GM19043 (cell line): ENCODE data around the gene AIFM3.

ENCODE experiments used
- ATAC-seq: cut with Tn5 transposase; IDR thresholded peaks from one replicate; pipeline ENCODE4 v1.9.1; 2021; ENCODE audit warnings: low read depth; ENCODE audit not compliant: unreplicated experiment

AIFM3 gene

GRCh38 chr22:20973634-20974286 is 6.7 kb downstream of the AIFM3 start:
- ATAC-seq, result no peak

DNA sequence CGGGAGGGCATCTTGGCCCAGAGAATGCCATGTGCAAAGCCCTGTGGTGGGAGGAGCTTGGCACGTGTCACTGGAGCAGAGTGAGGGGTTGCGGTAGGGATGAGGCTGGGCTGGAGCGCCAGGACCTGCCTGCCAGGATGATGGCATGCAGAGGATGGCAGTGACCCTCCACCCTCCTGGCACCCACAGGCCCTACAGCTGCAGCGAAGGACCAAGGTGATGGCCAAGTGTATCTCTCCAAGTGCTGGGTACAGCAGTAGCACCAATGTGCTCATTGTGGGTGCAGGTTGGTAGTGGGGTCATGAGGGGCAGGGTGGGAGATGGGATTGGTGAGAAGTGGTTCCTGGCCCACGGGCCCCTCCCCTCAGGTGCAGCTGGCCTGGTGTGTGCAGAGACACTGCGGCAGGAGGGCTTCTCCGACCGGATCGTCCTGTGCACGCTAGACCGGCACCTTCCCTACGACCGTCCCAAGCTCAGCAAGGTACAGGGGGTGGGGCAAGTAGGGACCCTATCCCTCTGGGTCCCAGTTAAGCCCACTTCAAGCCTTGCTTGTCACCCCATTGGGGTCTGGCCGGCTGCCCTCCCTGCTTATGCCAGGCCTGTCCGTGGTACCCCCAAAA is 7.4 kb downstream of the AIFM3 start:
- ATAC-seq, result no peak

DNA sequence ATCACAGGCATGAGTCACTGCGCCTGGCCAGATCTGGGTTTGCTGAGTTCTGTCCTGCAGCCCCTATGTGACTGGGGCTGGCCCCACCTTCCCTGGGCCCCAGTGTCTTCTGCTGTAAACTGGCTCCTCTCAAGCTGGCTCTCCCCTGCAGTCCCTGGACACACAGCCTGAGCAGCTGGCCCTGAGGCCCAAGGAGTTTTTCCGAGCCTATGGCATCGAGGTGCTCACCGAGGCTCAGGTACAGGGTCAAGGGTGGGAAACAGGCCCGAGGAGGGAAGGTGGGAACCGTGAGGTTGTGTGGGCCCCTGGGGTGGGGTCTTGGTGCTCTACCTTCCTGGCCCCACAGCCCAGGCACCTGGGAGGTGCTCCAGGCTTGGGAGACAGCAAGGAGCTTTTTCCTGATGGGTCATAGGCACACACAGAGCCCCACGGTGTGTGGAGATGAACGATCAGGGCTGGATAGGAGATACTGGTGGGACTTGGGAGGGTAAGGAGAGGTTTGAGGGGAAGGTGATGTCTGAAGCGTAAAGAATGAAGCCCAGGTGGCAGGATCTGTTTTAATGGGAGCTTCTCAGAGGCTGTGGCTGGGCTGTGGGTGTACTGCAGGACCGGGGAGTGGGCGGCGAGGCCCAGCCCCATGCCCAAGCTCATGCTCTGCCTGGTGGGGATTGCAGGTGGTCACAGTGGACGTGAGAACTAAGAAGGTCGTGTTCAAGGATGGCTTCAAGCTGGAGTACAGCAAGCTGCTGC is 8.7 kb downstream of the AIFM3 start:
- ATAC-seq, result no peak

DNA sequence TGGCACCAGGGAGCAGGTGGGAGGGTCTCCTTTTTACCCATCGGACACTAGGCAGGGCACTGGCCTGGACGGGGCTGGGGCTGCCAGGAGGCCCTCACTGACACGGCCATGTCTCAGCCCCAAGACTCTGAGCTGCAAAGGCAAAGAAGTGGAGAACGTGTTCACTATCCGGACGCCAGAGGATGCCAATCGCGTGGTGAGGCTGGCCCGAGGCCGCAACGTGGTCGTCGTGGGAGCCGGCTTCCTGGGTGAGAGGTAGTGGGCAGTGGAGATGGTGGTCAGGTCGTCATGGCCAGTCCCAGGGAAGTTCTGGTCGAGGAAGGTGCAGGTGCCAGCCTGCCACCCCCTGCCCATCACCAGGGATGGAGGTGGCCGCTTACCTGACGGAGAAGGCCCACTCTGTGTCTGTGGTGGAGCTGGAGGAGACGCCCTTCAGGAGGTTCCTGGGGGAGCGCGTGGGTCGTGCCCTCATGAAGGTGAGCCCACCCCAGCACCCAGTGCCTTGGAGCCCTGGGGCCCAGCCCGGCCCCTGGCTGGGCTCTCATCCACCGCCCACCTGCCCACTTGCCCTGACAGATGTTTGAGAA is 9.3 kb downstream of the AIFM3 start:
- ATAC-seq, result no peak

GRCh38 chr22:20977019-20977418 is 10.0 kb downstream of the AIFM3 start:
- ATAC-seq, result no peak

GRCh38 chr22:20977516-20978170 is 10.6 kb downstream of the AIFM3 start:
- ATAC-seq, result no peak

GRCh38 chr22:20978419-20978818 is 11.4 kb downstream of the AIFM3 start:
- ATAC-seq, result no peak

DNA sequence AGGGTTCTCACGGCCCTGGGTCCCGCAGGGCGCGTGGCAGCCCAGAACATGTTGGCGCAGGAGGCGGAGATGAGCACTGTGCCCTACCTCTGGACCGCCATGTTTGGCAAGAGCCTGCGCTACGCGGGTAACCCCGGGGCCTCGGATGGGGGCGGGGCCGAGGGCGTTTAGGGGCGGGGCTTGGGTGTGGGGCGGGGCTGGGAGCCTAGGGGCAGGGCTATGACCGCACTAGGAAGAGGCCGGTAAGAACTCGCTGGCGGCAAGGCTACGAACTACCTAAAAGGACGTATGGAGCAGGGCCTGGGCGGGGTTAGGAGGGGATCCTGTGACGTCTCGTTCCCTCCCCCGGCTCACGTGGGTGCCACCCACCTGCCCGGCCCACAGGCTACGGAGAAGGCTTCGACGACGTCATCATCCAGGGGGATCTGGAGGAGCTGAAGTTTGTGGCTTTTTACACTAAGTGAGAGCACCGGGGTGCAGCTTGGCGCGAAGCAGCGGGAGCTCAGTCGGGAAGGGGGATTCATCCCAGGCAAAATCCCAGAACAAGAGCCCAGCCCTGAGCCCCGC is 12.3 kb downstream of the AIFM3 start:
- no peak for ATAC-seq

GRCh38 chr22:20979940-20980453 is 12.9 kb downstream of the AIFM3 start:
- ATAC-seq, result no peak

GRCh38 chr22:20980523-20980922 is 13.5 kb downstream of the AIFM3 start:
- no peak for ATAC-seq

GRCh38 chr22:20980938-20981722 is 14.1 kb downstream of the AIFM3 start:
- no peak for ATAC-seq

DNA sequence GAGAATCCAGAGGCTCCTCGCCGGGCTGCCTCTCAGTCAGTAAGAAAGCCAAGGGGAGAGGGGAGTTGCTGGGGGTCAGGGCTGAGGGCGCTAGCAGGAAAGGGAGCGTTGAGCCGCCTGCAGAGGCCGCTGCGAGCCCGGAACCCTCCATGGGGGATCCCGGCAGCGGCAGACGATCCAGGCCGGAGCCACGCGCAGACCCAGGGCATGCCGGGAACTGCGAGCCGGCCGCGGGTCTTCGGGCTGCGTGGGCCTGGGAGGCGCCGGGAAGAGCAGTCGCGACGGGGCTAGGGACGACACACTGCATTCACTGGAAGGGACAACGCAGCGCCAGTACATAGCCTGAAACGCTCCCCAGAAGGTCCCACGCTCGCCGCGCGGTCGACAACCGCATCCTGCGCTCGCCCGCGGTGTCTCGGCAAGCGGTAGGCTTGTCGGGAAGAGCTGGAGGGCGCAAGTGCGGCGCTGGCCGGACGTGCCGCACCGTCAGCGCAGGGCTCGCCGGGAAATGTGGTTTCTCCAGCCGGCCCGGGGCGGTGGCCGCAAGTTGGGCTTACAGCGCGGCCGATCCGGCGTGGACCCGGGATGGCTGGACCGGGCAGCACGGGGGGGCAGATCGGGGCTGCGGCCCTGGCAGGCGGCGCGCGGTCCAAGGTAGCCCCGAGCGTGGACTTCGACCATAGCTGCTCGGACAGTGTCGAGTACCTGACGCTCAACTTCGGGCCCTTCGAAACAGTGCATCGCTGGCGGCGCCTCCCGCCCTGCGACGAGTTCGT is 14.9 kb downstream of the AIFM3 start, which contains the start of gene LZTR1:
LZTR1 (plus strand) TSS at position 511 of the 776 bp plus-strand sequence; CDS start at position 586, 75 bp downstream.
- peak; percentile 66 for ATAC-seq

- no peak for ATAC-seq
These were observed 15.5 kb downstream of the AIFM3 start for GRCh38 chr22:20982563-20982882.

- ATAC-seq, result no peak
These were observed 16.2 kb downstream of the AIFM3 start for GRCh38 chr22:20983081-20983771.

DNA sequence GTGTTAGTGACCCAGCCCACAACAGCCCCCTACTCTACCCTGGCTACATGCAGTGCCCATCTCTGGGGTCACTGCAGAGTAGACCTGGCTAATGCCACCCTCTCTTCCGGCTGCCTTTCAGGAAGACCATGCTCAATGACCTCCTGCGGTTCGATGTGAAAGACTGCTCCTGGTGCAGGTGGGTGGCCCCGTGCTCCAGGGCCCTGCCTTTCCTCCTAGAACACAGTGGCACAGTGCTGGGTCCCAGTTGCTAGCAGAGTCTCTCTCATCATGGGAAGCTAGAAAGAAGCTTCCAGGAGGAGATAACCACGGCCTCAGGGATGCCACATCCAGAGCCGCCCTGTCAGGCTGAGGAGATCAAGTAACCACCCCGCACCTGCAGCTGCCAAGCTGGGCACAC is 18.7 kb downstream of the AIFM3 start:
- ATAC-seq, result no peak

- no peak for ATAC-seq
These were observed 19.3 kb downstream of the AIFM3 start for GRCh38 chr22:20986365-20986764.

DNA sequence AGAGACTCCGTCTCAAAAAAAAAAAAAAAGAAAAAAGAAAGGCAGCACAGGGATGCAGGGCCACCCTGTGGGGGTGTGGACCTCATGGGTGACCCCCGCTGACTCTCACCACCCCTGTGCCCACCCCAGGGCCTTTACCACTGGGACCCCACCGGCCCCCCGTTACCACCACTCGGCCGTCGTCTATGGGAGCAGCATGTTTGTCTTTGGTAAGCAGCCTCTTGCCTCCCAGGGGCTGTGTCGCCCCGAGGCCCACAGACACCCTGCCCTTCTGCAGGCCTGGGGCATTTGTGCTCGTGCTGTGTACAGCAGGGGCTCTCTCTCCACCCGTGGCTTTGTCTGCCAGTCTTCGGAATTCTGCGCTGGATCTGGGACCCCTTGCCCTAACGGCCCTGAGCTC is 20.3 kb downstream of the AIFM3 start:
- no peak for ATAC-seq

- no peak for ATAC-seq
These were observed 21.7 kb downstream of the AIFM3 start for GRCh38 chr22:20988573-20989322.
